ENCODE results near the gene GJA1. TPM values are rescaled to one million over a fixed set of nuclear protein-coding genes. Genes with fewer than 3 reads are reported as not detected.
"Not testable (repeated sequence)": the region's sequence is repeated elsewhere in the genome, so short reads cannot be mapped to it uniquely, and the experiment has no call there.

GJA1 gene
- total RNA-seq, 1 donor = 0.27 TPM

- peak in 2 of 3 donors; percentile 17 to 26 for DNase-seq (ENCODE audit: low read depth in 2 of 3, low spot score in 2 of 3)
Observed at GRCh38 chr6:121436960-121437850, 1.8 kb downstream of the GJA1 start.

GRCh38 chr6:121437851-121438651, 2.6 kb downstream of the GJA1 start:
- DNase-seq (ENCODE audit: low read depth in 2 of 3, low spot score in 2 of 3) = peak in 2 of 3 donors; percentile 2 to 18

GRCh38 chr6:121438869-121439268, 3.4 kb downstream of the GJA1 start:
- no peak for DNase-seq (ENCODE audit: low read depth in 2 of 3, low spot score in 2 of 3)

- no peak for DNase-seq (ENCODE audit: low read depth in 2 of 3, low spot score in 2 of 3)
Observed at GRCh38 chr6:121439475-121439874, 4.0 kb downstream of the GJA1 start.

GRCh38 chr6:121439926-121440325, 4.5 kb downstream of the GJA1 start:
- DNase-seq (ENCODE audit: low read depth in 2 of 3, low spot score in 2 of 3) = no peak

- DNase-seq (ENCODE audit: low read depth in 2 of 3, low spot score in 2 of 3) = no peak
Observed at GRCh38 chr6:121441477-121441876, 6.0 kb downstream of the GJA1 start.

- no peak for DNase-seq (ENCODE audit: low read depth in 2 of 3, low spot score in 2 of 3)
Observed at GRCh38 chr6:121442576-121442975, 7.1 kb downstream of the GJA1 start.

GRCh38 chr6:121443971-121444541, 8.6 kb downstream of the GJA1 start:
- DNase-seq (ENCODE audit: low read depth in 2 of 3, low spot score in 2 of 3) = no peak

GRCh38 chr6:121446705-121447104, 11.3 kb downstream of the GJA1 start:
- not testable (repeated sequence) for DNase-seq (ENCODE audit: low read depth in 2 of 3, low spot score in 2 of 3)

GRCh38 chr6:121447746-121448145, 12.3 kb downstream of the GJA1 start:
- not testable (repeated sequence) for DNase-seq (ENCODE audit: low read depth in 2 of 3, low spot score in 2 of 3)

GRCh38 chr6:121448528-121448927, 13.1 kb downstream of the GJA1 start:
- DNase-seq (ENCODE audit: low read depth in 2 of 3, low spot score in 2 of 3) = not testable (repeated sequence)

- no peak for DNase-seq (ENCODE audit: low read depth in 2 of 3, low spot score in 2 of 3)
Observed at GRCh38 chr6:121449331-121449730, 13.9 kb downstream of the GJA1 start.

GRCh38 chr6:121450242-121450641, 14.8 kb downstream of the GJA1 start:
- DNase-seq (ENCODE audit: low read depth in 2 of 3, low spot score in 2 of 3) = no peak

GRCh38 chr6:121451250-121451649, 15.8 kb downstream of the GJA1 start:
- DNase-seq (ENCODE audit: low read depth in 2 of 3, low spot score in 2 of 3) = no peak

GRCh38 chr6:121453191-121453590, 17.7 kb downstream of the GJA1 start:
- no peak for DNase-seq (ENCODE audit: low read depth in 2 of 3, low spot score in 2 of 3)

GRCh38 chr6:121460170-121460569, 24.7 kb downstream of the GJA1 start:
- no peak for DNase-seq (ENCODE audit: low read depth in 2 of 3, low spot score in 2 of 3)

GRCh38 chr6:121463087-121463486, 27.6 kb downstream of the GJA1 start:
- no peak for DNase-seq (ENCODE audit: low read depth in 2 of 3, low spot score in 2 of 3)

- DNase-seq (ENCODE audit: low read depth in 2 of 3, low spot score in 2 of 3) = no peak
Observed at GRCh38 chr6:121465101-121465500, 29.7 kb downstream of the GJA1 start.

- DNase-seq (ENCODE audit: low read depth in 2 of 3, low spot score in 2 of 3) = no peak
Observed at GRCh38 chr6:121479486-121480098, 44.1 kb downstream of the GJA1 start.

- no peak for DNase-seq (ENCODE audit: low read depth in 2 of 3, low spot score in 2 of 3)
Observed at GRCh38 chr6:121480099-121480713, 44.8 kb downstream of the GJA1 start.

Data from hematopoietic multipotent progenitor cell (in vitro differentiated cells).